Stimulated activated CD4-positive, alpha-beta T cell treated with anti-CD3 and anti-CD28 coated beads, TNF-alpha, amount 100 ng/mL, for 24 hours (primary cell): ENCODE data around the gene FGD3.
"Not testable (repeated sequence)": the region's sequence is repeated elsewhere in the genome, so short reads cannot be mapped to it uniquely, and the experiment has no call there.

Experiments used
- DNase-seq, 3 experiments: peaks; one replicate each; pipeline ENCODE4 v3.0.0-alpha.2; 2020; ENCODE audit warnings: low read depth in 3 of 3

FGD3 gene

GRCh38 chr9:93009337-93010015, 62.2 kb downstream of the FGD3 start:
- no peak for DNase-seq

GRCh38 chr9:93010056-93010455, 62.7 kb downstream of the FGD3 start:
- no peak for DNase-seq

GRCh38 chr9:93010704-93011103, 63.4 kb downstream of the FGD3 start:
- no peak for DNase-seq

GRCh38 chr9:93011114-93011513, 63.8 kb downstream of the FGD3 start:
- no peak for DNase-seq

- no peak for DNase-seq
Measured at GRCh38 chr9:93012963-93013855, 65.9 kb downstream of the FGD3 start.

- no peak for DNase-seq
Measured at GRCh38 chr9:93013856-93014582, 66.7 kb downstream of the FGD3 start.

GRCh38 chr9:93015190-93015589, 67.9 kb downstream of the FGD3 start:
- not testable (repeated sequence) for DNase-seq

- DNase-seq = no peak
Measured at GRCh38 chr9:93017621-93018020, 70.3 kb downstream of the FGD3 start.

- no peak for DNase-seq
Measured at GRCh38 chr9:93020151-93020550, 72.8 kb downstream of the FGD3 start.

- peak in 2 of 3 experiments; percentile 15 to 17 for DNase-seq
Measured at GRCh38 chr9:93020771-93021670, 73.7 kb downstream of the FGD3 start.

- no peak for DNase-seq
Measured at GRCh38 chr9:93022066-93022465, 74.7 kb downstream of the FGD3 start.

- DNase-seq = no peak
Measured at GRCh38 chr9:93022721-93023520, 75.6 kb downstream of the FGD3 start.

GRCh38 chr9:93023521-93023815, 76.1 kb downstream of the FGD3 start:
- DNase-seq = no peak

- no peak for DNase-seq
Measured at GRCh38 chr9:93024646-93024910, 77.3 kb downstream of the FGD3 start.

- no peak for DNase-seq
Measured at GRCh38 chr9:93024986-93025630, 77.8 kb downstream of the FGD3 start.

- no peak for DNase-seq
Measured at GRCh38 chr9:93025736-93026135, 78.4 kb downstream of the FGD3 start.

GRCh38 chr9:93026640-93027039, 79.3 kb downstream of the FGD3 start:
- DNase-seq = no peak

- no peak for DNase-seq
Measured at GRCh38 chr9:93027750-93028149, 80.4 kb downstream of the FGD3 start.

- DNase-seq = peak; percentile 19 to 33 (median 26)
Measured at GRCh38 chr9:93028448-93029006, 81.2 kb downstream of the FGD3 start.
